PC-9 (cell line): ENCODE results near the gene CLINT1. TPM values are rescaled to one million over a fixed set of nuclear protein-coding genes. Genes with fewer than 3 reads are reported as not detected.

Experiments used
- BruUV-seq: library from RNA; stranded (reverse); fragments of 400-500 nt; replicated peaks from 2 replicates; lab custom pipeline; 2021; lab: Mats Ljungman, UMichigan
- CTCF ChIA-PET: fragments of 300-600 bp; sonication (Branson Sonifier 250); formaldehyde crosslinking; loops from one replicate; lab custom pipeline; 2022; ENCODE audit warnings: antibody characterized with exemption; lab: Charles Lee
- POLR2A ChIA-PET: fragments of 300-600 bp; sonication (Branson Sonifier 250); formaldehyde crosslinking; loops from one replicate; lab custom pipeline; 2022; ENCODE audit warnings: antibody characterized with exemption; ENCODE audit not compliant: unreplicated experiment; lab: Charles Lee
- DNase-seq, 2 experiments: peaks; one replicate each; pipeline versions ENCODE4 v3.0.0 to v3.0.0-alpha.2; 2015 to 2022; ENCODE audit warnings: mixed read lengths in 1 of 2
- H2AFZ ChIP-seq: fragments of 200-600 bp; sonication (generic); 2 replicates; pipeline ENCODE4 v1.8.1; 2017; ENCODE audit warnings: antibody characterized with exemption
- H3F3A ChIP-seq: fragments of 200-600 bp; sonication (generic); 2 replicates; pipeline ENCODE4 v1.8.1; 2017; ENCODE audit warnings: antibody characterized with exemption, mild to moderate bottlenecking, low read depth; ENCODE audit not compliant: insufficient read depth
- H3K27ac ChIP-seq: fragments of 200-600 bp; sonication (generic); 2 replicates; pipeline ENCODE4 v1.6.1; 2016; ENCODE audit warnings: mixed run types
- H3K27me3 ChIP-seq: fragments of 200-600 bp; sonication (generic); 2 replicates; pipeline ENCODE4 v1.6.1; 2016; ENCODE audit warnings: low read depth, mixed run types; ENCODE audit not compliant: insufficient read depth
- H3K36me3 ChIP-seq: fragments of 200-600 bp; sonication (generic); 2 replicates; pipeline ENCODE4 v1.6.1; 2016; ENCODE audit warnings: low read depth, mixed run types
- H3K4me1 ChIP-seq: fragments of 200-600 bp; sonication (generic); replicated peaks from 2 replicates; pipeline ENCODE4 v1.6.1; 2016; ENCODE audit warnings: mixed run types; ENCODE audit not compliant: insufficient read depth
- H3K4me2 ChIP-seq: fragments of 200-600 bp; sonication (generic); 2 replicates; pipeline ENCODE4 v1.6.1; 2017; ENCODE audit warnings: mixed run types
- H3K4me3 ChIP-seq: fragments of 200-600 bp; sonication (generic); 2 replicates; pipeline ENCODE4 v1.6.1; 2016; ENCODE audit warnings: mixed run types
- H3K79me2 ChIP-seq: fragments of 200-600 bp; sonication (generic); 2 replicates; pipeline ENCODE4 v1.6.1; 2017; ENCODE audit warnings: low read depth, mixed run types
- H3K9me2 ChIP-seq: fragments of 200-600 bp; sonication (generic); 2 replicates; pipeline ENCODE4 v1.8.1; 2017; ENCODE audit warnings: mild to moderate bottlenecking; ENCODE audit not compliant: insufficient read depth
- H3K9me3 ChIP-seq: fragments of 200-600 bp; sonication (generic); 2 replicates; pipeline ENCODE4 v1.8.1; 2016; ENCODE audit warnings: low read depth; ENCODE audit not compliant: insufficient read depth
- H4K20me1 ChIP-seq: fragments of 200-600 bp; sonication (generic); 2 replicates; pipeline ENCODE4 v1.8.1; 2017; ENCODE audit not compliant: insufficient read depth
- EZH2 ChIP-seq: fragments of 200-600 bp; sonication (generic); IDR thresholded peaks from 2 replicates; pipeline ENCODE4 v1.8.0; 2017; ENCODE audit warnings: antibody characterized with exemption, low read depth
- intact Hi-C: fragments of 100-400 bp; cut with micrococcal nuclease; formaldehyde crosslinking; loops from one replicate; pipeline ENCODE4 v1.10.0; 2022; ENCODE audit not compliant: unreplicated experiment
- total RNA-seq: library from RNA; stranded (reverse); gene quantifications from 2 replicates; pipeline ENCODE4 v1.2.3, GENCODE V29; 2021
- TF ChIP-seq, protein P1 (sequence below): fragments of 200-600 bp; sonication (generic); conservative IDR thresholded peaks from 2 replicates; pipeline ENCODE4 v1.6.1; 2017; ENCODE audit warnings: mixed run types, antibody characterized with exemption, mild to moderate bottlenecking, moderate library complexity

The CLINT1 gene
- total RNA-seq, 1 experiment from 2014 or later = 95.8 TPM

- no TSS peak for BruUV-seq
- H3F3A ChIP-seq = no peaks in the 10 kb centered on the region
- no peaks in the 10 kb centered on the region for H3K79me2 ChIP-seq
- no peak overlapping the region for H2AFZ ChIP-seq
- H3K4me2 ChIP-seq = no peak overlapping the region
- no peak overlapping the region for H3K27ac ChIP-seq
- no peak for TF ChIP-seq EZH2
- TF ChIP-seq, protein P1, sequence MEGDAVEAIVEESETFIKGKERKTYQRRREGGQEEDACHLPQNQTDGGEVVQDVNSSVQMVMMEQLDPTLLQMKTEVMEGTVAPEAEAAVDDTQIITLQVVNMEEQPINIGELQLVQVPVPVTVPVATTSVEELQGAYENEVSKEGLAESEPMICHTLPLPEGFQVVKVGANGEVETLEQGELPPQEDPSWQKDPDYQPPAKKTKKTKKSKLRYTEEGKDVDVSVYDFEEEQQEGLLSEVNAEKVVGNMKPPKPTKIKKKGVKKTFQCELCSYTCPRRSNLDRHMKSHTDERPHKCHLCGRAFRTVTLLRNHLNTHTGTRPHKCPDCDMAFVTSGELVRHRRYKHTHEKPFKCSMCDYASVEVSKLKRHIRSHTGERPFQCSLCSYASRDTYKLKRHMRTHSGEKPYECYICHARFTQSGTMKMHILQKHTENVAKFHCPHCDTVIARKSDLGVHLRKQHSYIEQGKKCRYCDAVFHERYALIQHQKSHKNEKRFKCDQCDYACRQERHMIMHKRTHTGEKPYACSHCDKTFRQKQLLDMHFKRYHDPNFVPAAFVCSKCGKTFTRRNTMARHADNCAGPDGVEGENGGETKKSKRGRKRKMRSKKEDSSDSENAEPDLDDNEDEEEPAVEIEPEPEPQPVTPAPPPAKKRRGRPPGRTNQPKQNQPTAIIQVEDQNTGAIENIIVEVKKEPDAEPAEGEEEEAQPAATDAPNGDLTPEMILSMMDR = no peak
- no peak overlapping the region for H3K4me3 ChIP-seq
- H3K9me2 ChIP-seq = no peaks in the 10 kb centered on the region
- H3K36me3 ChIP-seq = no peaks in the 10 kb centered on the region
- ChIA-PET POLR2A (no interaction called here), CTCF (no interaction called here)
- H3K27me3 ChIP-seq = no peaks in the 10 kb centered on the region
- H3K9me3 ChIP-seq = no peaks in the 10 kb centered on the region
- intact Hi-C loops = no loop called here
- no peak for DNase-seq
- H3K4me1 ChIP-seq = peaks cover 10% of the 10 kb centered on the region
- no peaks in the 10 kb centered on the region for H4K20me1 ChIP-seq
These were observed 8.9 kb upstream of the CLINT1 start for GRCh38 chr5:157867751-157868387.

GRCh38 chr5:157866536-157866935 is 7.6 kb upstream of the CLINT1 start:
- H3K27me3 ChIP-seq = no peaks in the 10 kb centered on the region
- H3K4me2 ChIP-seq = no peak overlapping the region
- intact Hi-C loops = no loop called here
- TF ChIP-seq, protein P1 = no peak
- no peak for TF ChIP-seq EZH2
- peaks cover 6% of the 10 kb centered on the region for H3K4me1 ChIP-seq
- no peaks in the 10 kb centered on the region for H3K36me3 ChIP-seq
- H3K79me2 ChIP-seq = no peaks in the 10 kb centered on the region
- H3K27ac ChIP-seq = no peak overlapping the region
- H3K9me3 ChIP-seq = no peaks in the 10 kb centered on the region
- H4K20me1 ChIP-seq = no peaks in the 10 kb centered on the region
- DNase-seq = no peak
- BruUV-seq = no TSS peak
- H2AFZ ChIP-seq = no peak overlapping the region
- H3F3A ChIP-seq = no peaks in the 10 kb centered on the region
- no peak overlapping the region for H3K4me3 ChIP-seq
- H3K9me2 ChIP-seq = no peaks in the 10 kb centered on the region
- POLR2A ChIA-PET = no interaction called here
- CTCF ChIA-PET = no interaction called here

DNA sequence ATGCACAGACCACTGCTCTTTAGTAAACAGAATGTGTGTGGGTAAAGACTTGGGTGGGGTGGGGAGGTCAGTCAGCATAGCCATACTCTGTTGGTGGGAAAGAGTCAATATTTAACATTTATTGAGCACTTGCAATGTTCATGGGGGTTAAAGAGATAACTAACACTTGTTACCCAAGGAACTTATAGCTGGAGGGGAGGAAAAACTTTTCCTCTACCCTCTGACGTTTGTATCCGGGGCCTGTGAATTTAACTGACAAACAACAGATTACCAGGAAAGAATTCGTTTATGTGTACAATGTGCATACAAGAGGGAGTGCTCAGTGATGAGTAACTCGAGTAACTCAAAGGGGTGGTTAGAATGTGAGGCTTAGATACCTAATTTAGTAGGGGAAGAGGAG is 6.8 kb upstream of the CLINT1 start:
- no peak overlapping the region for H2AFZ ChIP-seq
- POLR2A ChIA-PET = no interaction called here

More for the DNA sequence above, 6.8 kb upstream of the CLINT1 start:
- intact Hi-C loops = no loop called here
- H3K36me3 ChIP-seq = no peaks in the 10 kb centered on the region
- no peaks in the 10 kb centered on the region for H3K4me1 ChIP-seq
- H3K27ac ChIP-seq = no peak overlapping the region
- H3K9me3 ChIP-seq = no peaks in the 10 kb centered on the region
- CTCF ChIA-PET = no interaction called here
- no peaks in the 10 kb centered on the region for H3F3A ChIP-seq
- no peak overlapping the region for H3K4me2 ChIP-seq
- H3K9me2 ChIP-seq = no peaks in the 10 kb centered on the region
- BruUV-seq = no TSS peak
- TF ChIP-seq, protein P1 = no peak
- no peak for TF ChIP-seq EZH2
- no peaks in the 10 kb centered on the region for H3K27me3 ChIP-seq
- no peak overlapping the region for H3K4me3 ChIP-seq
- no peaks in the 10 kb centered on the region for H4K20me1 ChIP-seq
- no peaks in the 10 kb centered on the region for H3K79me2 ChIP-seq
- DNase-seq = peak in 1 of 2 experiments; percentile 71
